Tibial nerve (tissue), 3 donors: ENCODE results near the gene STH.

Experiments
- POLR2A ChIP-seq, 2 donors: fragments of 450-650 bp; IDR thresholded peaks; one replicate each; pipeline ENCODE4 v1.6.1; 2017; ENCODE audit warnings: antibody characterized with exemption in 2 of 2, mild to moderate bottlenecking in 2 of 2, moderate library complexity in 2 of 2
- TF ChIP-seq, protein P1 (sequence below), 5 experiments: fragments of 200-600 bp in 3 of 5; fragments of 450-650 bp in 2 of 5; sonication (generic) in 3 of 5; IDR thresholded peaks; one replicate each; pipeline ENCODE4 v1.5.1; 2016 to 2019; ENCODE audit warnings: antibody characterized with exemption in 5 of 5, mild to moderate bottlenecking in 3 of 5, moderate library complexity in 2 of 5

DNA sequence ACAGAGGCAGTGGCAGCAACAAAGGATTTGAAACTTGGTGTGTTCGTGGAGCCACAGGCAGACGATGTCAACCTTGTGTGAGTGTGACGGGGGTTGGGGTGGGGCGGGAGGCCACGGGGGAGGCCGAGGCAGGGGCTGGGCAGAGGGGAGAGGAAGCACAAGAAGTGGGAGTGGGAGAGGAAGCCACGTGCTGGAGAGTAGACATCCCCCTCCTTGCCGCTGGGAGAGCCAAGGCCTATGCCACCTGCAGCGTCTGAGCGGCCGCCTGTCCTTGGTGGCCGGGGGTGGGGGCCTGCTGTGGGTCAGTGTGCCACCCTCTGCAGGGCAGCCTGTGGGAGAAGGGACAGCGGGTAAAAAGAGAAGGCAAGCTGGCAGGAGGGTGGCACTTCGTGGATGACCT, 25.5 kb downstream of the STH start:
- TF ChIP-seq, protein P1, sequence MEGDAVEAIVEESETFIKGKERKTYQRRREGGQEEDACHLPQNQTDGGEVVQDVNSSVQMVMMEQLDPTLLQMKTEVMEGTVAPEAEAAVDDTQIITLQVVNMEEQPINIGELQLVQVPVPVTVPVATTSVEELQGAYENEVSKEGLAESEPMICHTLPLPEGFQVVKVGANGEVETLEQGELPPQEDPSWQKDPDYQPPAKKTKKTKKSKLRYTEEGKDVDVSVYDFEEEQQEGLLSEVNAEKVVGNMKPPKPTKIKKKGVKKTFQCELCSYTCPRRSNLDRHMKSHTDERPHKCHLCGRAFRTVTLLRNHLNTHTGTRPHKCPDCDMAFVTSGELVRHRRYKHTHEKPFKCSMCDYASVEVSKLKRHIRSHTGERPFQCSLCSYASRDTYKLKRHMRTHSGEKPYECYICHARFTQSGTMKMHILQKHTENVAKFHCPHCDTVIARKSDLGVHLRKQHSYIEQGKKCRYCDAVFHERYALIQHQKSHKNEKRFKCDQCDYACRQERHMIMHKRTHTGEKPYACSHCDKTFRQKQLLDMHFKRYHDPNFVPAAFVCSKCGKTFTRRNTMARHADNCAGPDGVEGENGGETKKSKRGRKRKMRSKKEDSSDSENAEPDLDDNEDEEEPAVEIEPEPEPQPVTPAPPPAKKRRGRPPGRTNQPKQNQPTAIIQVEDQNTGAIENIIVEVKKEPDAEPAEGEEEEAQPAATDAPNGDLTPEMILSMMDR (IDR thresholded peaks at IDR 0.05): no peak
- no peak for TF ChIP-seq POLR2A (IDR thresholded peaks at IDR 0.05)
